IMR-90 (cell line): ENCODE measurements around the gene STOM. TPM values are rescaled to one million over a fixed set of nuclear protein-coding genes. Genes with fewer than 3 reads are reported as not detected.

Source experiments
- ATAC-seq: fragments of 200-7000 bp; cut with Tn5 transposase; 2 replicates; pipeline ENCODE4 v1.9.1; 2020; ENCODE audit warnings: low read depth, mild to moderate bottlenecking, moderate library complexity
- BruUV-seq: library from RNA; stranded (reverse); fragments of 400-500 nt; replicated peaks from 2 replicates; lab custom pipeline; 2021; lab: Mats Ljungman, UMichigan
- CTCF ChIA-PET: fragments of 300-600 bp; formaldehyde crosslinking; extraction: SDS; loops from one replicate; lab custom pipeline; 2021; ENCODE audit warnings: antibody characterized with exemption; lab: Yijun Ruan, JAX
- POLR2A ChIA-PET: fragments of 300-600 bp; sonication (Branson Sonifier 250); formaldehyde crosslinking; loops from one replicate; lab custom pipeline; 2022; ENCODE audit warnings: antibody characterized with exemption; ENCODE audit not compliant: unreplicated experiment; lab: Charles Lee
- DNase-seq: peaks from one replicate; pipeline ENCODE4 v3.0.0; 2013
- H2AFZ ChIP-seq: replicated peaks from 2 replicates; pipeline ENCODE3; 2013; ENCODE audit warnings: low read length, mild to moderate bottlenecking; ENCODE audit not compliant: poor library complexity
- H2AK5ac ChIP-seq: 2 replicates; pipeline ENCODE4 v1.6.1; 2013; ENCODE audit warnings: low read depth, low read length, inconsistent platforms
- H2AK9ac ChIP-seq: replicated peaks from 2 replicates; pipeline ENCODE3; 2013; ENCODE audit warnings: mild to moderate bottlenecking, low read depth, low read length, moderate library complexity; ENCODE audit not compliant: poor library complexity
- H2BK120ac ChIP-seq: 2 replicates; pipeline ENCODE4 v1.6.1; 2013; ENCODE audit warnings: low read depth, low read length, inconsistent platforms
- H2BK15ac ChIP-seq: 3 replicates; pipeline ENCODE4 v1.6.1; 2013; ENCODE audit warnings: low read depth, low read length, inconsistent platforms
- H2BK20ac ChIP-seq: 2 replicates; pipeline ENCODE4 v1.6.1; 2013; ENCODE audit warnings: low read depth, mild to moderate bottlenecking, inconsistent platforms, low read length, moderate library complexity
- H2BK5ac ChIP-seq: 2 replicates; pipeline ENCODE4 v1.6.1; 2013; ENCODE audit warnings: mild to moderate bottlenecking, low read depth, low read length, inconsistent platforms; ENCODE audit not compliant: poor library complexity, severe bottlenecking
- H3K14ac ChIP-seq: replicated peaks from 2 replicates; pipeline ENCODE4 v1.6.1; 2013; ENCODE audit warnings: low read depth, low read length, inconsistent platforms
- H3K18ac ChIP-seq: 2 replicates; pipeline ENCODE4 v1.6.1; 2013; ENCODE audit warnings: low read depth, low read length, control low read depth
- H3K23ac ChIP-seq: 2 replicates; pipeline ENCODE4 v1.6.1; 2013; ENCODE audit warnings: low read depth, low read length, inconsistent platforms
- H3K27ac ChIP-seq: 2 replicates; pipeline ENCODE4 v1.5.1; 2013; ENCODE audit warnings: mild to moderate bottlenecking, control low read depth, low read length; ENCODE audit not compliant: insufficient read depth
- H3K27me3 ChIP-seq: 2 replicates; pipeline ENCODE4 v1.6.1; 2013; ENCODE audit warnings: low read length; ENCODE audit not compliant: control insufficient read depth, insufficient read depth
- H3K36me3 ChIP-seq: 2 replicates; pipeline ENCODE4 v1.6.1; 2013; ENCODE audit warnings: low read length, mixed read lengths; ENCODE audit not compliant: control insufficient read depth, insufficient read depth
- H3K4ac ChIP-seq: 2 replicates; pipeline ENCODE4 v1.6.1; 2013; ENCODE audit warnings: low read depth, low read length, inconsistent platforms
- H3K4me1 ChIP-seq: 2 replicates; pipeline ENCODE4 v1.6.1; 2013; ENCODE audit warnings: low read length, mixed read lengths; ENCODE audit not compliant: control insufficient read depth, insufficient read depth
- H3K4me2 ChIP-seq: 2 replicates; pipeline ENCODE4 v1.6.1; 2013; ENCODE audit warnings: low read depth, mild to moderate bottlenecking, control low read depth, low read length, moderate library complexity
- H3K4me3 ChIP-seq: 2 replicates; pipeline ENCODE4 v1.5.1; 2013; ENCODE audit warnings: low read depth, mild to moderate bottlenecking, control low read depth, low read length, moderate library complexity; ENCODE audit not compliant: insufficient read depth
- H3K56ac ChIP-seq: 2 replicates; pipeline ENCODE4 v1.6.1; 2013; ENCODE audit warnings: low read length, inconsistent platforms; ENCODE audit not compliant: insufficient read depth; ENCODE audit errors: extremely low read depth
- H3K79me1 ChIP-seq, 2 experiments: 2 replicates each; pipeline ENCODE4 v1.6.1; 2013; ENCODE audit warnings: low read length in 2 of 2, inconsistent platforms in 1 of 2, low read depth in 1 of 2
- H3K9ac ChIP-seq: 2 replicates; pipeline ENCODE4 v1.6.1; 2013; ENCODE audit warnings: low read depth, low read length, control low read depth
- H3K9me1 ChIP-seq: 2 replicates; pipeline ENCODE4 v1.6.1; 2013; ENCODE audit warnings: low read length, inconsistent platforms; ENCODE audit not compliant: insufficient read depth
- H3K9me3 ChIP-seq: 2 replicates; pipeline ENCODE4 v1.6.1; 2013; ENCODE audit warnings: low read length; ENCODE audit not compliant: control insufficient read depth, insufficient read depth
- H4K20me1 ChIP-seq: 2 replicates; pipeline ENCODE4 v1.6.1; 2013; ENCODE audit warnings: low read length, inconsistent platforms; ENCODE audit not compliant: insufficient read depth
- H4K5ac ChIP-seq: 2 replicates; pipeline ENCODE4 v1.6.1; 2013; ENCODE audit warnings: mild to moderate bottlenecking, low read depth, low read length, control low read depth
- H4K8ac ChIP-seq, 2 experiments: 2 replicates each; pipeline ENCODE4 v1.6.1; 2013; ENCODE audit warnings: low read depth in 2 of 2, low read length in 2 of 2, control low read depth in 1 of 2, inconsistent platforms in 1 of 2
- H4K91ac ChIP-seq: 2 replicates; pipeline ENCODE4 v1.6.1; 2013; ENCODE audit warnings: low read depth, low read length, inconsistent platforms; ENCODE audit not compliant: insufficient read depth
- CEBPB ChIP-seq: IDR thresholded peaks from 2 replicates; pipeline ENCODE4 v1.6.1; 2012; ENCODE audit warnings: low read depth, low read length, improper control_type of control experiment
- CHD1 ChIP-seq: IDR thresholded peaks from 2 replicates; pipeline ENCODE4 v1.6.1; 2012; ENCODE audit warnings: low read depth, low read length, improper control_type of control experiment
- CTCF ChIP-seq: conservative IDR thresholded peaks from 2 replicates; pipeline ENCODE4 v1.5.1; 2012; ENCODE audit warnings: mild to moderate bottlenecking, low read depth, low read length, improper control_type of control experiment
- ELK1 ChIP-seq: fragments of 150-350 bp; IDR thresholded peaks from 2 replicates; pipeline ENCODE4 v1.6.1; 2016; ENCODE audit warnings: low read depth, mild to moderate bottlenecking, low read length, moderate library complexity, borderline replicate concordance
- FOS ChIP-seq: fragments of 150-350 bp; IDR thresholded peaks from 2 replicates; pipeline ENCODE4 v1.6.1; 2016; ENCODE audit warnings: low read depth, low read length
- MAFK ChIP-seq: IDR thresholded peaks from 2 replicates; pipeline ENCODE4 v1.6.1; 2012; ENCODE audit warnings: low read depth, low read length, improper control_type of control experiment
- MAZ ChIP-seq: IDR thresholded peaks from 2 replicates; pipeline ENCODE4 v1.6.1; 2012; ENCODE audit warnings: low read depth, mild to moderate bottlenecking, low read length, improper control_type of control experiment, moderate library complexity, borderline replicate concordance
- MXI1 ChIP-seq: IDR thresholded peaks from 2 replicates; pipeline ENCODE4 v1.6.1; 2012; ENCODE audit warnings: low read depth, mild to moderate bottlenecking, low read length, moderate library complexity, borderline replicate concordance
- NFE2L2 ChIP-seq: fragments of 150-350 bp; IDR thresholded peaks from 2 replicates; pipeline ENCODE4 v1.6.1; 2016; ENCODE audit warnings: low read depth, mild to moderate bottlenecking, low read length
- POLR2A ChIP-seq: IDR thresholded peaks from 2 replicates; pipeline ENCODE4 v1.6.1; 2012; ENCODE audit warnings: mild to moderate bottlenecking, low read depth, low read length
- RCOR1 ChIP-seq: IDR thresholded peaks from 2 replicates; pipeline ENCODE4 v1.6.1; 2012; ENCODE audit warnings: mild to moderate bottlenecking, low read length, improper control_type of control experiment; ENCODE audit not compliant: insufficient replicate concordance
- RFX5 ChIP-seq: IDR thresholded peaks from 2 replicates; pipeline ENCODE4 v1.8.0; 2012; ENCODE audit warnings: low read depth, mild to moderate bottlenecking, low read length, moderate library complexity
- SMC3 ChIP-seq: fragments of 150-350 bp; IDR thresholded peaks from 2 replicates; pipeline ENCODE4 v1.6.1; 2016; ENCODE audit warnings: low read depth, mild to moderate bottlenecking, antibody characterized with exemption, low read length, moderate library complexity
- USF2 ChIP-seq: fragments of 150-350 bp; IDR thresholded peaks from 2 replicates; pipeline ENCODE4 v1.6.1; 2017; ENCODE audit warnings: mild to moderate bottlenecking, antibody characterized with exemption, low read length, low read depth
- WGBS, 2 experiments: methylation state at CpG; one replicate each; pipeline versions ENCODE4 v1.1.5 to v1.1.7; 2013; ENCODE audit warnings: missing lambda C conversion rate in 2 of 2; ENCODE audit not compliant: insufficient read length in 1 of 2; ENCODE audit errors: extremely low coverage in 2 of 2; 5-methylcytosine and 5-hydroxymethylcytosine counted together
- dilution Hi-C: fragments of 300-500 bp; cut with HindIII; formaldehyde crosslinking; loops from one replicate; pipeline ENCODE4 v1.14.3; 2018; ENCODE audit warnings: low sequenced_read_pairs; ENCODE audit not compliant: unreplicated experiment
- in situ Hi-C: fragments of 300-500 bp; cut with MboI; formaldehyde crosslinking; loops from 3 replicates; pipeline ENCODE4 v1.14.3; 2019; ENCODE audit warnings: low sequenced_read_pairs, inconsistent platforms, mixed read lengths
- intact Hi-C: fragments of 100-400 bp; cut with micrococcal nuclease; formaldehyde crosslinking; loops from 2 replicates; pipeline ENCODE4 v1.10.0; 2022
- polyA plus RNA-seq, 3 experiments: library from polyadenylated mRNA; depleted of rRNA; stranded (reverse); fragments of >200 nt; gene quantifications; 2 replicates each; pipeline ENCODE4 v1.2.3, GENCODE V29; 2012; ENCODE audit warnings: low replicate concordance in 1 of 3
- total RNA-seq: library from RNA; depleted of rRNA; stranded (reverse); fragments of >200 nt; gene quantifications from 2 replicates; pipeline ENCODE4 v1.2.3, GENCODE V29; 2012

STOM gene
- total and polyA plus RNA-seq, 2 of the 4 experiments (the other 2 are of a cell fraction), result 78.4 to 84.8 TPM

- in situ Hi-C loops, result no loop called here
- Histone ChIP-seq H3K9ac (no peak overlapping the region; the same call in 1 of the 2 replicates), H2AK9ac (no peak overlapping the region), H3K9me3 (no peaks in the 10 kb centered on the region), H3K18ac (no peak overlapping the region; the same call in 1 of the 2 replicates), H3K79me1 (peaks cover 12 to 48% of the 10 kb centered on the region in 2 experiments), H2AK5ac (no peak overlapping the region), H4K5ac (no peak overlapping the region), H3K9me1 (0 out of 2 replicates have a peak, but pooled peaks cover 6% of the 10 kb centered on the region), H3K4me1 (peaks cover 13% of the 10 kb centered on the region), H3K27me3 (no peaks in the 10 kb centered on the region), H2AFZ (no peak overlapping the region), H3K56ac (no peak overlapping the region), H3K14ac (no peak overlapping the region), H3K27ac (no peak overlapping the region; the same call in 1 of the 2 replicates), H4K20me1 (peaks cover 5% of the 10 kb centered on the region; the same call in 1 of the 2 replicates), H4K91ac (no peak overlapping the region), H2BK15ac (no peak overlapping the region), H2BK20ac (no peak overlapping the region), H4K8ac (0 out of 4 replicates have a peak overlapping the region, but pooled peaks have one; percentile 4 to 7), H3K4ac (no peak overlapping the region), H3K4me3 (no peak overlapping the region), H3K23ac (no peak overlapping the region), H2BK120ac (no peak overlapping the region), H2BK5ac (peak overlapping the region; percentile 88), H3K36me3 (peaks cover 4% of the 10 kb centered on the region), H3K4me2 (peak overlapping the region; percentile 76; the same call in 1 of the 2 replicates)
- POLR2A ChIA-PET, result no interaction called here
- intact Hi-C loops, result no loop called here
- dilution Hi-C loops, result no loop called here
- no peak for DNase-seq
- ATAC-seq, result no peak
- WGBS, 2 experiments, result no CpG with 5 or more reads among the region's 1 CpG
- TF ChIP-seq USF2 (no peak), CEBPB (no peak), MAZ (no peak), CTCF (no peak), ELK1 (no peak), FOS (no peak), RCOR1 (no peak), RFX5 (no peak), NFE2L2 (no peak), POLR2A (no peak), MAFK (no peak), MXI1 (no peak), CHD1 (no peak), SMC3 (no peak)
- CTCF ChIA-PET, result interaction anchor here (0.6 kb wide), 1 partner anchor 126 kb away, joined by 3 read pairs; no protein-coding TSS in a partner anchor
- no TSS peak for BruUV-seq
These were observed 6.5 kb downstream of the STOM start for GRCh38 chr9:121363622-121363961.
